ENCODE measurements around the gene ALOXE3. TPM values are rescaled to one million over a fixed set of nuclear protein-coding genes. Genes with fewer than 3 reads are reported as not detected.

ALOXE3 gene
- total RNA-seq, 1 experiment from 2014 or later, result 0.13 TPM

DNA sequence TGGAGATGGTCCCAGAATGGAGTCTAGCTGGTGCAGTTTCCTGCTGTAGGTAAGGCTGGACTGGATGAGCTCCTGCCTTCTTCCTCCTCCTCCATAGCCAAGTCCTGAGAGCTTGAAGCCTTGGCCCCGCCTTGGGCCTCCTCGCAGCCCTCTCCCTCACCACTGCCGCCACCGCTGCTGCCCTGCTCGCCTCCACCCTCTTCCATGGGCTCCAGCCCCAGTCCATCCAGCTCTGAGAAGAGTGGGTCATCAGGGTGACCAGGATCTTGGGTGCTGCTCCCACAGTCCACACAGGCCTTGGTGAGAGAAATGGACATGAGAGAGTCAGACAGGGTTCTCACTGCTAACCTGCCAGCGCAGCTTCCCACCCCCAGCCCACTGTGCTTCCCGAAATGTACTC is 22.7 kb upstream of the ALOXE3 start:
- H3K4me1 Mint-ChIP-seq, result peaks cover 2 to 3% of the 10 kb centered on the region in 2 experiments; a peak in 1 of 4 replicates
- Histone ChIP-seq H2BK5ac (ENCODE audit: insufficient read length, low read length) (no peak overlapping the region), H2AK5ac (ENCODE audit: insufficient read length, low read length) (no peak overlapping the region), H2BK12ac (ENCODE audit: insufficient read length, low read depth, low read length) (no peak overlapping the region), H3K27me3 (ENCODE audit: insufficient read depth, low read length) (no peaks in the 10 kb centered on the region), H3K23ac (ENCODE audit: insufficient read length, low read depth, low read length) (no peak overlapping the region), H3T11ph (ENCODE audit: low read length) (no peak overlapping the region), H3K9ac (ENCODE audit: extremely low read depth, insufficient read length, low read length) (no peak overlapping the region), H4K20me1 (ENCODE audit: control insufficient read depth, insufficient read depth, insufficient read length) (no peaks in the 10 kb centered on the region), H3K23me2 (ENCODE audit: insufficient read length, low read depth, low read length, poor library complexity, severe bottlenecking) (peaks cover 8% of the 10 kb centered on the region), H2BK20ac (ENCODE audit: low read depth, low read length, poor library complexity, severe bottlenecking) (no peak overlapping the region), H3K4me1 (ENCODE audit: insufficient read depth, low read length) (no peaks in the 10 kb centered on the region), H4K91ac (ENCODE audit: insufficient read length, low read depth, low read length) (no peak overlapping the region), H3K79me1 (ENCODE audit: insufficient read depth, low read depth, low read length, poor library complexity, severe bottlenecking) (no peaks in the 10 kb centered on the region), H2BK15ac (ENCODE audit: low read depth, low read length) (no peak overlapping the region), H3K79me2 (ENCODE audit: insufficient read depth, low read length) (no peaks in the 10 kb centered on the region), H3K4ac (ENCODE audit: low read depth, low read length) (no peak overlapping the region), H3K4me2 (ENCODE audit: insufficient read depth, insufficient read length, low read length) (no peak overlapping the region), H2BK120ac (ENCODE audit: low read depth, low read length, poor library complexity, severe bottlenecking) (no peak overlapping the region), H3K14ac (ENCODE audit: insufficient read depth, low read length) (no peak overlapping the region), H2AFZ (ENCODE audit: low read length) (no peak overlapping the region), H4K5ac (ENCODE audit: insufficient read length, low read depth, low read length) (no peak overlapping the region), H3K18ac (ENCODE audit: insufficient read length, low read depth, low read length) (no peak overlapping the region), H3K9me3 (ENCODE audit: control insufficient read depth, low read depth, low read length) (no peaks in the 10 kb centered on the region), H3K27ac (ENCODE audit: insufficient read length, low read depth, low read length) (no peak overlapping the region), H4K8ac (replicated peaks; ENCODE audit: insufficient read length, low read depth, low read length) (no peak overlapping the region), H3K56ac (ENCODE audit: insufficient read length, low read depth, low read length) (no peak overlapping the region)
- H3K4me3 Mint-ChIP-seq, result no peak overlapping the region
- no peak for DNase-seq
- H3K9me3 Mint-ChIP-seq, result no peaks in the 10 kb centered on the region
- H3K27me3 Mint-ChIP-seq (ENCODE audit: low read depth), result peaks cover 3% of the 10 kb centered on the region; the same call in 1 of the 2 replicates
- WGBS (ENCODE audit: extremely low coverage, insufficient read length, low lambda C conversion rate), result no CpG with 5 or more reads among the region's 7 CpGs
- H3K36me3 Mint-ChIP-seq (ENCODE audit: insufficient read depth in 1 of 3, low read depth in 3 of 3), result peaks cover 14 to 55% (median 31%) of the 10 kb centered on the region in 3 experiments
- H3K27ac Mint-ChIP-seq, result no peak overlapping the region
- TF ChIP-seq, protein P1, sequence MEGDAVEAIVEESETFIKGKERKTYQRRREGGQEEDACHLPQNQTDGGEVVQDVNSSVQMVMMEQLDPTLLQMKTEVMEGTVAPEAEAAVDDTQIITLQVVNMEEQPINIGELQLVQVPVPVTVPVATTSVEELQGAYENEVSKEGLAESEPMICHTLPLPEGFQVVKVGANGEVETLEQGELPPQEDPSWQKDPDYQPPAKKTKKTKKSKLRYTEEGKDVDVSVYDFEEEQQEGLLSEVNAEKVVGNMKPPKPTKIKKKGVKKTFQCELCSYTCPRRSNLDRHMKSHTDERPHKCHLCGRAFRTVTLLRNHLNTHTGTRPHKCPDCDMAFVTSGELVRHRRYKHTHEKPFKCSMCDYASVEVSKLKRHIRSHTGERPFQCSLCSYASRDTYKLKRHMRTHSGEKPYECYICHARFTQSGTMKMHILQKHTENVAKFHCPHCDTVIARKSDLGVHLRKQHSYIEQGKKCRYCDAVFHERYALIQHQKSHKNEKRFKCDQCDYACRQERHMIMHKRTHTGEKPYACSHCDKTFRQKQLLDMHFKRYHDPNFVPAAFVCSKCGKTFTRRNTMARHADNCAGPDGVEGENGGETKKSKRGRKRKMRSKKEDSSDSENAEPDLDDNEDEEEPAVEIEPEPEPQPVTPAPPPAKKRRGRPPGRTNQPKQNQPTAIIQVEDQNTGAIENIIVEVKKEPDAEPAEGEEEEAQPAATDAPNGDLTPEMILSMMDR (conservative IDR thresholded peaks at IDR 0.05), result no peak

All from H9 (cell line).